B cell (primary cell): Measurements from ENCODE around the gene NTRK3. TPM values are rescaled to one million over a fixed set of nuclear protein-coding genes. Genes with fewer than 3 reads are reported as not detected.

Source experiments
- ATAC-seq: fragments of 200-7000 bp; cut with Tn5 transposase; one replicate; pipeline ENCODE4 v1.10.0; 2021; ENCODE audit warnings: low read depth, mild to moderate bottlenecking, moderate number of reproducible peaks, moderate library complexity
- CTCF ChIA-PET: fragments of 350-600 bp; sonication (Branson Sonifier 250); formaldehyde crosslinking; loops from one replicate; lab custom pipeline; 2021; ENCODE audit warnings: antibody characterized with exemption, inconsistent platforms; lab: Charles Lee
- POLR2A ChIA-PET: fragments of 350-600 bp; sonication (Branson Sonifier 250); formaldehyde crosslinking; loops from one replicate; lab custom pipeline; 2021; ENCODE audit warnings: antibody characterized with exemption; lab: Charles Lee
- DNase-seq: peaks from one replicate; pipeline ENCODE4 v3.0.0; 2013
- H2AFZ ChIP-seq: 2 replicates; pipeline ENCODE4 v1.6.1; 2012; ENCODE audit warnings: mild to moderate bottlenecking, low read depth, low read length; ENCODE audit not compliant: insufficient read depth, poor library complexity, severe bottlenecking
- H3K27ac ChIP-seq, 2 donors: 1 replicate in 1 of 2; 2 replicates in 1 of 2; pipeline ENCODE4 v1.5.1; 2012 to 2013; ENCODE audit warnings: low read length in 2 of 2, mild to moderate bottlenecking in 2 of 2, moderate library complexity in 1 of 2
- H3K27me3 ChIP-seq, 4 experiments: fragments of 200-600 bp in 1 of 4; sonication (generic) in 1 of 4; replicated peaks in 1 of 4; 1 replicate in 2 of 4; 2 replicates in 2 of 4; pipeline versions ENCODE4 v1.6.1 to v1.7.0; 2013 to 2016; ENCODE audit warnings: low read length in 3 of 4, mild to moderate bottlenecking in 2 of 4, mixed read lengths in 1 of 4, moderate library complexity in 1 of 4; ENCODE audit not compliant: insufficient read depth in 4 of 4, control insufficient read depth in 3 of 4; ENCODE audit errors: control extremely low read depth in 1 of 4
- H3K36me3 ChIP-seq, 2 experiments: replicated peaks in 1 of 2; 1 replicate in 1 of 2; 2 replicates in 1 of 2; pipeline versions ENCODE4 v1.6.1 to v1.7.1; 2013; ENCODE audit warnings: low read length in 1 of 2; ENCODE audit not compliant: insufficient read depth in 2 of 2, control insufficient read depth in 1 of 2; ENCODE audit errors: control extremely low read depth in 1 of 2, extremely low read depth in 1 of 2
- H3K4me1 ChIP-seq, 2 donors: fragments of 200-600 bp in 1 of 2; sonication (generic) in 1 of 2; 1 replicate in 1 of 2; 2 replicates in 1 of 2; pipeline versions ENCODE4 v1.5.1 to v1.6.1; 2013 to 2017; ENCODE audit warnings: low read length in 2 of 2; ENCODE audit not compliant: control insufficient read depth in 2 of 2, insufficient read depth in 2 of 2
- H3K4me2 ChIP-seq: replicated peaks from 2 replicates; pipeline ENCODE3; 2012; ENCODE audit warnings: mild to moderate bottlenecking, low read depth, low read length; ENCODE audit not compliant: poor library complexity, severe bottlenecking
- H3K4me3 ChIP-seq, 5 experiments: fragments of 200-600 bp in 1 of 5; sonication (generic) in 1 of 5; 1 replicate in 3 of 5; 2 replicates in 2 of 5; pipeline versions ENCODE4 v1.5.1 to v1.7.0; 2011 to 2016; ENCODE audit warnings: low read length in 4 of 5, mild to moderate bottlenecking in 4 of 5, low read depth in 2 of 5, control low read depth in 1 of 5, moderate library complexity in 1 of 5; ENCODE audit not compliant: insufficient read depth in 1 of 5; ENCODE audit errors: control extremely low read depth in 1 of 5, extremely low read depth in 1 of 5
- H3K79me2 ChIP-seq: fragments of 200-600 bp; sonication (generic); one replicate; pipeline ENCODE4 v1.6.0; 2016; ENCODE audit warnings: low read length; ENCODE audit not compliant: control insufficient read depth, insufficient read depth
- H3K9ac ChIP-seq: fragments of 200-600 bp; sonication (generic); 2 replicates; pipeline ENCODE4 v1.6.1; 2017; ENCODE audit warnings: mild to moderate bottlenecking, low read length, moderate library complexity
- H3K9me3 ChIP-seq, 3 donors: one replicate each; pipeline versions ENCODE4 v1.6.1 to v1.7.1; 2013; ENCODE audit warnings: low read length in 2 of 3; ENCODE audit not compliant: control insufficient read depth in 2 of 3, insufficient read depth in 1 of 3; ENCODE audit errors: control extremely low read depth in 1 of 3
- H4K20me1 ChIP-seq: 2 replicates; pipeline ENCODE4 v1.6.0; 2012; ENCODE audit warnings: mild to moderate bottlenecking, low read length; ENCODE audit not compliant: insufficient read depth, control insufficient read depth, poor library complexity, severe bottlenecking
- H3K27ac Mint-ChIP-seq: one replicate; pipeline ENCODE4 v1.8.0; 2021; ENCODE audit warnings: mixed read lengths
- H3K27me3 Mint-ChIP-seq: one replicate; pipeline ENCODE4 v1.8.0; 2021; ENCODE audit warnings: mixed read lengths
- H3K4me1 Mint-ChIP-seq: one replicate; pipeline ENCODE4 v1.8.0; 2021; ENCODE audit warnings: mixed read lengths
- H3K4me3 Mint-ChIP-seq: one replicate; pipeline ENCODE4 v1.8.0; 2021; ENCODE audit warnings: mixed read lengths
- H3K9me3 Mint-ChIP-seq: one replicate; pipeline ENCODE4 v1.8.0; 2022; ENCODE audit warnings: mixed read lengths; ENCODE audit not compliant: insufficient read depth
- EZH2 ChIP-seq: IDR thresholded peaks from 2 replicates; pipeline ENCODE4 v1.6.1; 2012; ENCODE audit warnings: borderline replicate concordance, low read depth, mild to moderate bottlenecking, moderate library complexity, low read length; ENCODE audit not compliant: insufficient read depth, poor library complexity, severe bottlenecking
- WGBS: methylation state at CpG from one replicate; pipeline ENCODE4 v1.1.5; 2013; ENCODE audit warnings: missing lambda C conversion rate; ENCODE audit not compliant: insufficient coverage; 5-methylcytosine and 5-hydroxymethylcytosine counted together
- intact Hi-C: fragments of 100-400 bp; cut with micrococcal nuclease; formaldehyde crosslinking; loops from one replicate; pipeline ENCODE4 v1.10.0; 2022
- polyA plus RNA-seq: library from polyadenylated mRNA; depleted of rRNA; stranded (reverse); fragments of >200 nt; gene quantifications from 2 replicates; pipeline ENCODE4 v1.2.3, GENCODE V29; 2012
- total RNA-seq, 2 donors: library from RNA; stranded (reverse); fragments of 120-200 nt in 1 of 2; gene quantifications; 1 replicate in 1 of 2; 2 replicates in 1 of 2; pipeline versions ENCODE4 v1.2.3 to v1.2.4, GENCODE V29; 2013 to 2022
- TF ChIP-seq, protein P1 (sequence below): fragments of 200-600 bp; IDR thresholded peaks from one replicate; pipeline ENCODE4 v1.8.0; 2022; ENCODE audit warnings: antibody characterized with exemption, mild to moderate bottlenecking

Gene NTRK3
- total and polyA plus RNA-seq, 2 donors (not counting 1 experiment from before 2014, with no cell fraction given), result not detected

- H3K4me2 ChIP-seq, result no peak overlapping the region
- H3K4me1 ChIP-seq, result no peaks in the 10 kb centered on the region
- ATAC-seq (no peak), DNase-seq (no peak)
- no peak overlapping the region for H3K4me3 Mint-ChIP-seq
- H3K36me3 ChIP-seq, result no peaks in the 10 kb centered on the region
- H3K27me3 ChIP-seq, result no peaks in the 10 kb centered on the region
- H3K9me3 ChIP-seq, result no peaks in the 10 kb centered on the region
- no peaks in the 10 kb centered on the region for H3K4me1 Mint-ChIP-seq
- ChIA-PET POLR2A (no interaction called here), CTCF (no interaction called here)
- H3K27ac ChIP-seq, result no peak overlapping the region
- H3K27ac Mint-ChIP-seq, result no peak overlapping the region
- TF ChIP-seq EZH2, result no peak
- TF ChIP-seq, protein P1, sequence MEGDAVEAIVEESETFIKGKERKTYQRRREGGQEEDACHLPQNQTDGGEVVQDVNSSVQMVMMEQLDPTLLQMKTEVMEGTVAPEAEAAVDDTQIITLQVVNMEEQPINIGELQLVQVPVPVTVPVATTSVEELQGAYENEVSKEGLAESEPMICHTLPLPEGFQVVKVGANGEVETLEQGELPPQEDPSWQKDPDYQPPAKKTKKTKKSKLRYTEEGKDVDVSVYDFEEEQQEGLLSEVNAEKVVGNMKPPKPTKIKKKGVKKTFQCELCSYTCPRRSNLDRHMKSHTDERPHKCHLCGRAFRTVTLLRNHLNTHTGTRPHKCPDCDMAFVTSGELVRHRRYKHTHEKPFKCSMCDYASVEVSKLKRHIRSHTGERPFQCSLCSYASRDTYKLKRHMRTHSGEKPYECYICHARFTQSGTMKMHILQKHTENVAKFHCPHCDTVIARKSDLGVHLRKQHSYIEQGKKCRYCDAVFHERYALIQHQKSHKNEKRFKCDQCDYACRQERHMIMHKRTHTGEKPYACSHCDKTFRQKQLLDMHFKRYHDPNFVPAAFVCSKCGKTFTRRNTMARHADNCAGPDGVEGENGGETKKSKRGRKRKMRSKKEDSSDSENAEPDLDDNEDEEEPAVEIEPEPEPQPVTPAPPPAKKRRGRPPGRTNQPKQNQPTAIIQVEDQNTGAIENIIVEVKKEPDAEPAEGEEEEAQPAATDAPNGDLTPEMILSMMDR, result no peak
- no peak overlapping the region for H2AFZ ChIP-seq
- no peaks in the 10 kb centered on the region for H3K9me3 Mint-ChIP-seq
- H4K20me1 ChIP-seq, result no peaks in the 10 kb centered on the region
- no peak overlapping the region for H3K4me3 ChIP-seq
- intact Hi-C loops, result no loop called here
- H3K27me3 Mint-ChIP-seq, result no peaks in the 10 kb centered on the region
- H3K79me2 ChIP-seq, result no peaks in the 10 kb centered on the region
- H3K9ac ChIP-seq, result no peak overlapping the region
These were observed 257.9 kb downstream of the NTRK3 start for GRCh38 chr15:87998630-87999029.

DNA sequence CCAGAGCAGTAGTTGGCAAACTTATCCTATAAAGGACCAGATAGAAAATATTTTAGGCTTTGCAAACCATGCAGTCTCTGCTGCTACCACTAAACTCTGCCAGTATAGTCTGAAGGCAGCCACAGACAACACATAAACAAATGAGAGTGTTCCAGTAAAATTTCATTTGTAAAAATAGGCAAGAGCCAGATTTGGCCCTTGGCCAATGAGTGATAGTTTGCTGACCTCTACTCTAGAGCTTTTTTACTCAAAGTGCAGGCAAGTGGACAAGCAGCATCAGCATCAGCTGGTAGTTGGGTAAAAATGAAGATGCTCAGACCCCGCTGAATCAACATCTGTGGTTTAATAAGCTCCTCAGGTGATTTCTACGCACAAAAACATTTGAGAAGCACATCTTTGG lies 269.8 kb downstream of the NTRK3 start:
- CTCF ChIA-PET, result no interaction called here
- Histone ChIP-seq H3K4me1 (no peaks in the 10 kb centered on the region), H3K79me2 (no peaks in the 10 kb centered on the region), H3K27me3 (no peaks in the 10 kb centered on the region), H4K20me1 (no peaks in the 10 kb centered on the region), H3K4me3 (no peak overlapping the region), H3K4me2 (no peak overlapping the region), H3K27ac (no peak overlapping the region), H3K9me3 (no peaks in the 10 kb centered on the region), H3K9ac (no peak overlapping the region), H3K36me3 (no peaks in the 10 kb centered on the region), H2AFZ (no peak overlapping the region)
- no peaks in the 10 kb centered on the region for H3K4me1 Mint-ChIP-seq
- H3K4me3 Mint-ChIP-seq, result no peak overlapping the region
- WGBS, result no CpG with 5 or more reads among the region's 2 CpGs
- H3K9me3 Mint-ChIP-seq, result no peaks in the 10 kb centered on the region
- intact Hi-C loops, result no loop called here
- H3K27me3 Mint-ChIP-seq, result no peaks in the 10 kb centered on the region
- POLR2A ChIA-PET, result no interaction called here
- DNase-seq (no peak), ATAC-seq (no peak)
- TF ChIP-seq, protein P1, result no peak
- no peak for TF ChIP-seq EZH2
- no peak overlapping the region for H3K27ac Mint-ChIP-seq
